Hematopoietic multipotent progenitor cell treated with erythropoietin and hydrocortisone succinate and interleukin-3 and kit ligand, for 6 days (in vitro differentiated cells): ENCODE results near the gene PADI1.
A peak's percentile ranks its signal among the peaks of the same experiment; 100 is the strongest.

ENCODE experiments used
- DNase-seq: peaks from one replicate; pipeline ENCODE4 v3.0.0-alpha.2; 2015

Gene PADI1

GRCh38 chr1:17244821-17245740 lies 40.2 kb downstream of the PADI1 start:
- DNase-seq: no peak

GRCh38 chr1:17245816-17246325 lies 40.9 kb downstream of the PADI1 start:
- no peak for DNase-seq

GRCh38 chr1:17246971-17247370 lies 42.0 kb downstream of the PADI1 start:
- no peak for DNase-seq

GRCh38 chr1:17248781-17249180 lies 43.9 kb downstream of the PADI1 start, which contains the start of gene PADI3:
TSS of gene PADI3 (plus strand) at chr1:17249098. CDS start at chr1:17249138, 40 bp downstream.
- peak; percentile 10 for DNase-seq

GRCh38 chr1:17250601-17251000 lies 45.7 kb downstream of the PADI1 start:
- peak; percentile 35 for DNase-seq

GRCh38 chr1:17251246-17251645 lies 46.3 kb downstream of the PADI1 start:
- DNase-seq: no peak

GRCh38 chr1:17251701-17252376 lies 46.9 kb downstream of the PADI1 start:
- no peak for DNase-seq

- no peak for DNase-seq
These were observed 50.4 kb downstream of the PADI1 start for GRCh38 chr1:17255336-17255735.

- no peak for DNase-seq
These were observed 53.3 kb downstream of the PADI1 start for GRCh38 chr1:17258116-17258757.

GRCh38 chr1:17258758-17259130 lies 53.8 kb downstream of the PADI1 start:
- DNase-seq: no peak

- no peak for DNase-seq
These were observed 54.4 kb downstream of the PADI1 start for GRCh38 chr1:17259233-17259873.

- no peak for DNase-seq
These were observed 55.3 kb downstream of the PADI1 start for GRCh38 chr1:17260264-17260663.

- DNase-seq: no peak
These were observed 55.8 kb downstream of the PADI1 start for GRCh38 chr1:17260738-17261137.

GRCh38 chr1:17263936-17264335 lies 59.0 kb downstream of the PADI1 start:
- DNase-seq: no peak

GRCh38 chr1:17264470-17264869 lies 59.5 kb downstream of the PADI1 start:
- DNase-seq: no peak

- no peak for DNase-seq
These were observed 60.2 kb downstream of the PADI1 start for GRCh38 chr1:17265162-17265561.

GRCh38 chr1:17265950-17266349 lies 61.0 kb downstream of the PADI1 start:
- no peak for DNase-seq

- DNase-seq: no peak
These were observed 66.2 kb downstream of the PADI1 start for GRCh38 chr1:17270891-17271765.

GRCh38 chr1:17272066-17272465 lies 67.1 kb downstream of the PADI1 start:
- no peak for DNase-seq

- no peak for DNase-seq
These were observed 67.7 kb downstream of the PADI1 start for GRCh38 chr1:17272646-17273045.

- DNase-seq: no peak
These were observed 68.2 kb downstream of the PADI1 start for GRCh38 chr1:17273096-17273495.
